HCT116 (cell line): ENCODE results near the gene LRATD1. TPM values are rescaled to one million over a fixed set of nuclear protein-coding genes. Genes with fewer than 3 reads are reported as not detected.

Experiments used
- ATAC-seq: fragments of 200-7000 bp; cut with Tn5 transposase; 2 replicates; pipeline ENCODE4 v1.9.1; 2020; ENCODE audit warnings: mild to moderate bottlenecking, moderate library complexity
- BruUV-seq: library from RNA; stranded (reverse); fragments of 400-500 nt; replicated peaks from 2 replicates; lab custom pipeline; 2021; lab: Mats Ljungman, UMichigan
- CTCF ChIA-PET: fragments of 300-600 bp; sonication (Branson Sonifier 250); formaldehyde crosslinking; loops from one replicate; lab custom pipeline; 2021; ENCODE audit warnings: antibody characterized with exemption; lab: Charles Lee
- POLR2A ChIA-PET: fragments of 300-600, 350-600 bp; sonication (Branson Sonifier 250); formaldehyde crosslinking; loops from one replicate; lab custom pipeline; 2021; ENCODE audit warnings: antibody characterized with exemption; lab: Charles Lee
- RAD21 ChIA-PET, 2 experiments: fragments of 300-600 bp; sonication (Branson Sonifier 250); formaldehyde crosslinking; loops; one replicate each; lab custom pipeline; 2023; ENCODE audit warnings: low total read pairs in 2 of 2; ENCODE audit not compliant: uncharacterized antibody in 2 of 2, unreplicated experiment in 2 of 2, low non-redundant PET in 1 of 2; lab: Charles Lee
- DNase-seq: peaks from one replicate; pipeline ENCODE4 v3.0.0-alpha.2; 2010; ENCODE audit warnings: low read depth, low spot score
- H2AFZ ChIP-seq: fragments of 200-600 bp; shearing (Covaris generic), sonication (generic); 2 replicates; pipeline ENCODE4 v1.6.1; 2017; ENCODE audit warnings: low read depth, mixed run types, mixed read lengths, antibody characterized with exemption, low read length; ENCODE audit not compliant: poor library complexity, severe bottlenecking
- H3K27ac ChIP-seq: 2 replicates; pipeline ENCODE4 v1.5.1; 2012; ENCODE audit warnings: low read depth, low read length
- H3K27me3 ChIP-seq: fragments of 200-600 bp; sonication (generic); 2 replicates; pipeline ENCODE4 v1.6.1; 2016; ENCODE audit warnings: mixed run types, low read length, mixed read lengths; ENCODE audit not compliant: insufficient read depth
- H3K36me3 ChIP-seq, 2 experiments: fragments of 200-500 bp in 1 of 2; fragments of 200-600 bp in 1 of 2; sonication (Bioruptor generic) in 1 of 2; sonication (generic) in 1 of 2; 2 replicates each; pipeline versions ENCODE4 v1.5.1 to v1.6.1; 2014 to 2016; ENCODE audit warnings: low read length in 2 of 2, inconsistent platforms in 1 of 2, mixed read lengths in 1 of 2, mixed run types in 1 of 2; ENCODE audit not compliant: insufficient read depth in 2 of 2, control insufficient read depth in 1 of 2
- H3K4me1 ChIP-seq, 2 experiments: fragments of 200-600 bp in 1 of 2; sonication (generic) in 1 of 2; 2 replicates each; pipeline versions ENCODE4 v1.5.1 to v1.6.1; 2012 to 2017; ENCODE audit warnings: low read length in 2 of 2, inconsistent platforms in 1 of 2, mild to moderate bottlenecking in 1 of 2, mixed read lengths in 1 of 2, mixed run types in 1 of 2, moderate library complexity in 1 of 2; ENCODE audit not compliant: insufficient read depth in 2 of 2, control insufficient read depth in 1 of 2
- H3K4me2 ChIP-seq: fragments of 200-600 bp; sonication (generic); 2 replicates; pipeline ENCODE4 v1.6.1; 2017; ENCODE audit warnings: mixed run types, low read length, mixed read lengths
- H3K4me3 ChIP-seq, 2 experiments: fragments of 200-600 bp in 1 of 2; sonication (generic) in 1 of 2; replicated peaks in 1 of 2; 2 replicates each; pipeline ENCODE4 v1.5.1; 2011 to 2016; ENCODE audit warnings: low read length in 2 of 2, control low read depth in 1 of 2, low read depth in 1 of 2, mild to moderate bottlenecking in 1 of 2, mixed read lengths in 1 of 2, mixed run types in 1 of 2
- H3K79me2 ChIP-seq: fragments of 200-600 bp; sonication (generic); 2 replicates; pipeline ENCODE4 v1.6.1; 2017; ENCODE audit warnings: mild to moderate bottlenecking, mixed run types, low read length, moderate library complexity, mixed read lengths; ENCODE audit not compliant: insufficient read depth
- H3K9ac ChIP-seq: fragments of 200-600 bp; sonication (generic); 2 replicates; pipeline ENCODE4 v1.6.1; 2016; ENCODE audit warnings: low read length, mixed read lengths
- H3K9me2 ChIP-seq: fragments of 200-600 bp; sonication (generic), shearing (Covaris generic); 2 replicates; pipeline ENCODE4 v1.6.1; 2017; ENCODE audit warnings: mixed run types, mild to moderate bottlenecking, moderate library complexity; ENCODE audit not compliant: insufficient read depth
- H3K9me3 ChIP-seq, 2 experiments: fragments of 200-500 bp in 1 of 2; fragments of 200-600 bp in 1 of 2; sonication (Bioruptor generic) in 1 of 2; sonication (generic) in 1 of 2; 2 replicates each; pipeline ENCODE4 v1.6.1; 2014 to 2017; ENCODE audit warnings: low read length in 2 of 2, mixed read lengths in 2 of 2, inconsistent platforms in 1 of 2, low read depth in 1 of 2, mild to moderate bottlenecking in 1 of 2, mixed run types in 1 of 2, moderate library complexity in 1 of 2; ENCODE audit not compliant: control insufficient read depth in 1 of 2, insufficient read depth in 1 of 2
- H4K20me1 ChIP-seq: fragments of 200-600 bp; sonication (generic), shearing (Covaris generic); 2 replicates; pipeline ENCODE4 v1.6.1; 2017; ENCODE audit warnings: mixed run types, mild to moderate bottlenecking, moderate library complexity; ENCODE audit not compliant: insufficient read depth
- ELF1 ChIP-seq: IDR thresholded peaks from 2 replicates; pipeline ENCODE4 v1.6.1; 2012; ENCODE audit warnings: low read depth, borderline replicate concordance
- EZH2 ChIP-seq: fragments of 200-600 bp; sonication (generic); IDR thresholded peaks from 2 replicates; pipeline ENCODE4 v1.6.1; 2017; ENCODE audit warnings: antibody characterized with exemption, mixed run types
- EZH2phosphoT487 ChIP-seq: fragments of 200-600 bp; IDR thresholded peaks from 2 replicates; pipeline ENCODE4 v1.6.1; 2018; ENCODE audit warnings: antibody characterized with exemption, borderline replicate concordance
- FOSL1 ChIP-seq: IDR thresholded peaks from 2 replicates; pipeline ENCODE4 v1.6.1; 2012; ENCODE audit warnings: low read depth
- POLR2A ChIP-seq: IDR thresholded peaks from 2 replicates; pipeline ENCODE4 v1.7.0; 2011; ENCODE audit warnings: borderline replicate concordance; ENCODE audit not compliant: insufficient read depth, insufficient read length; ENCODE audit errors: extremely low read depth
- SRF ChIP-seq: IDR thresholded peaks from 2 replicates; pipeline ENCODE4 v1.6.1; 2012; ENCODE audit warnings: low read depth
- TCF7L2 ChIP-seq: IDR thresholded peaks from 2 replicates; pipeline ENCODE4 v1.7.0; 2011; ENCODE audit warnings: borderline replicate concordance, inconsistent platforms; ENCODE audit not compliant: insufficient read depth, insufficient read length; ENCODE audit errors: extremely low read depth
- YY1 ChIP-seq: IDR thresholded peaks from 2 replicates; pipeline ENCODE4 v1.6.1; 2011; ENCODE audit warnings: low read length, low read depth, moderate library complexity, mild to moderate bottlenecking; ENCODE audit not compliant: insufficient replicate concordance; ENCODE audit errors: extremely low read depth
- ZNF274 ChIP-seq: fragments of 200-500 bp; sonication (Bioruptor generic); IDR thresholded peaks from 2 replicates; pipeline ENCODE4 v1.6.1; 2014; ENCODE audit warnings: mild to moderate bottlenecking, low read depth, low read length, inconsistent platforms
- intact Hi-C: fragments of 100-400 bp; cut with micrococcal nuclease; formaldehyde crosslinking; loops from 2 replicates; pipeline ENCODE4 v1.10.0; 2022
- total RNA-seq: library from RNA; stranded (reverse); gene quantifications from one replicate; pipeline ENCODE4 v1.2.1, GENCODE V29; 2021; ENCODE audit not compliant: unreplicated experiment
- TF ChIP-seq, protein P1 (sequence below): IDR thresholded peaks from 2 replicates; pipeline ENCODE4 v1.6.1; 2012
- TF ChIP-seq, protein P2 (sequence below): IDR thresholded peaks from 2 replicates; pipeline ENCODE4 v1.6.1; 2012; ENCODE audit warnings: low read depth

LRATD1 gene
- total RNA-seq, 1 experiment from 2014 or later, result 0.07 TPM

DNA sequence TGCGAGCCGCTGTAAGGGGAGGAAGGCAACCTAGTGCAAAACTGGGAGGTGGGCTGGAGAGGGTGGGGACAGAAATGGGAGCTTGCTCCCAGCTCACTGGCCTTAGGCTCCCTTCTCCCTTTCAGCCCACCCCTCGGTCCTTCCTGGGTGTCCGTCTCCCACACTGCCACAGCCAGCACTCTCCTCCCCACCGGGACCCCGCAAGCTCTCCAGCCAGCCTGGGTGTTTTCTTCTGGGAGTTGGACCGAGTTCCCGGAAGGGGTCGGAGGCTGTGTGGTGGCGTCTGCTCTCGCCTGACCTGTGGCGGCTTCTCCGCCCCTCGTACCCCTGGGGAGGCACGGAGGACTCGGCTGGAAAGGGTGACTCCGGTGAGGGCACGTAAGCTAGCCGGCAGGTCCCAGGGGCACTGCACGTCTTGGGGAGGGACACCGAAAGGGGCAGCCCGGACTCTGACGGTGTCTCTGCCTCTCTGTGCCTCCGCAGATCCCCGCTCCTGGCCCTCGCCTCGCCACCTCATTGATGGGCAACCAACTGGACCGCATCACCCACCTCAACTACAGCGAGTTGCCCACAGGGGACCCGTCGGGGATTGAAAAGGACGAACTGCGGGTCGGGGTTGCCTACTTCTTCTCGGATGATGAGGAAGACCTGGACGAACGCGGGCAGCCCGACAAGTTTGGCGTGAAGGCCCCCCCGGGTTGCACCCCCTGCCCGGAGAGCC is 1.1 kb downstream of the LRATD1 start:
- no peak overlapping the region for H3K4me2 ChIP-seq
- no peaks in the 10 kb centered on the region for H3K79me2 ChIP-seq
- no peak for ATAC-seq
- TF ChIP-seq POLR2A, result no peak
- TF ChIP-seq ZNF274, result no peak
- no peak for TF ChIP-seq YY1
- TF ChIP-seq TCF7L2, result no peak
- TF ChIP-seq EZH2, result no peak
- TF ChIP-seq, protein P1, sequence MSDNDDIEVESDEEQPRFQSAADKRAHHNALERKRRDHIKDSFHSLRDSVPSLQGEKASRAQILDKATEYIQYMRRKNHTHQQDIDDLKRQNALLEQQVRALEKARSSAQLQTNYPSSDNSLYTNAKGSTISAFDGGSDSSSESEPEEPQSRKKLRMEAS, result no peak
- no peak for TF ChIP-seq ELF1
- TF ChIP-seq FOSL1, result no peak
- TF ChIP-seq SRF, result no peak
- no peak for TF ChIP-seq EZH2phosphoT487
- TF ChIP-seq, protein P2, sequence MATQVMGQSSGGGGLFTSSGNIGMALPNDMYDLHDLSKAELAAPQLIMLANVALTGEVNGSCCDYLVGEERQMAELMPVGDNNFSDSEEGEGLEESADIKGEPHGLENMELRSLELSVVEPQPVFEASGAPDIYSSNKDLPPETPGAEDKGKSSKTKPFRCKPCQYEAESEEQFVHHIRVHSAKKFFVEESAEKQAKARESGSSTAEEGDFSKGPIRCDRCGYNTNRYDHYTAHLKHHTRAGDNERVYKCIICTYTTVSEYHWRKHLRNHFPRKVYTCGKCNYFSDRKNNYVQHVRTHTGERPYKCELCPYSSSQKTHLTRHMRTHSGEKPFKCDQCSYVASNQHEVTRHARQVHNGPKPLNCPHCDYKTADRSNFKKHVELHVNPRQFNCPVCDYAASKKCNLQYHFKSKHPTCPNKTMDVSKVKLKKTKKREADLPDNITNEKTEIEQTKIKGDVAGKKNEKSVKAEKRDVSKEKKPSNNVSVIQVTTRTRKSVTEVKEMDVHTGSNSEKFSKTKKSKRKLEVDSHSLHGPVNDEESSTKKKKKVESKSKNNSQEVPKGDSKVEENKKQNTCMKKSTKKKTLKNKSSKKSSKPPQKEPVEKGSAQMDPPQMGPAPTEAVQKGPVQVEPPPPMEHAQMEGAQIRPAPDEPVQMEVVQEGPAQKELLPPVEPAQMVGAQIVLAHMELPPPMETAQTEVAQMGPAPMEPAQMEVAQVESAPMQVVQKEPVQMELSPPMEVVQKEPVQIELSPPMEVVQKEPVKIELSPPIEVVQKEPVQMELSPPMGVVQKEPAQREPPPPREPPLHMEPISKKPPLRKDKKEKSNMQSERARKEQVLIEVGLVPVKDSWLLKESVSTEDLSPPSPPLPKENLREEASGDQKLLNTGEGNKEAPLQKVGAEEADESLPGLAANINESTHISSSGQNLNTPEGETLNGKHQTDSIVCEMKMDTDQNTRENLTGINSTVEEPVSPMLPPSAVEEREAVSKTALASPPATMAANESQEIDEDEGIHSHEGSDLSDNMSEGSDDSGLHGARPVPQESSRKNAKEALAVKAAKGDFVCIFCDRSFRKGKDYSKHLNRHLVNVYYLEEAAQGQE, result no peak
- H2AFZ ChIP-seq, result no peak overlapping the region
- BruUV-seq, result no TSS peak
- H3K9me3 ChIP-seq, result peaks cover 0 to 3% of the 10 kb centered on the region in 2 experiments; a peak in 2 of 4 replicates
- no peaks in the 10 kb centered on the region for H3K36me3 ChIP-seq
- no peak overlapping the region for H3K4me3 ChIP-seq
- ChIA-PET POLR2A (no interaction called here), RAD21 (no interaction called here), CTCF (no interaction called here)
- H3K9ac ChIP-seq, result no peak overlapping the region
- intact Hi-C loops, result no loop called here
- H3K27me3 ChIP-seq, result no peaks in the 10 kb centered on the region
- H3K4me1 ChIP-seq, result no peaks in the 10 kb centered on the region
- H3K9me2 ChIP-seq, result no peaks in the 10 kb centered on the region
- no peak for DNase-seq
- no peaks in the 10 kb centered on the region for H4K20me1 ChIP-seq
- H3K27ac ChIP-seq, result no peak overlapping the region
